HUES64 (cell line): Measurements from ENCODE around the gene ARID5B.

ENCODE experiments used
- H3K27ac ChIP-seq: 2 replicates; pipeline ENCODE4 v1.7.0; 2013; ENCODE audit warnings: low read depth, low read length, inconsistent platforms
- H3K27me3 ChIP-seq: 2 replicates; pipeline ENCODE4 v1.6.1; 2013; ENCODE audit warnings: mild to moderate bottlenecking, low read length; ENCODE audit not compliant: insufficient read depth
- H3K36me3 ChIP-seq: 2 replicates; pipeline ENCODE4 v1.6.1; 2013; ENCODE audit warnings: mild to moderate bottlenecking, low read length; ENCODE audit not compliant: insufficient read depth
- H3K4me1 ChIP-seq: 2 replicates; pipeline ENCODE4 v1.6.1; 2013; ENCODE audit warnings: mild to moderate bottlenecking, low read length, moderate library complexity; ENCODE audit not compliant: insufficient read depth
- H3K4me3 ChIP-seq: 2 replicates; pipeline ENCODE4 v1.5.1; 2013; ENCODE audit warnings: mild to moderate bottlenecking, low read length, moderate library complexity
- H3K9ac ChIP-seq: 2 replicates; pipeline ENCODE4 v1.6.1; 2013; ENCODE audit warnings: mild to moderate bottlenecking, low read depth, low read length
- H3K9me3 ChIP-seq: 2 replicates; pipeline ENCODE4 v1.6.1; 2013; ENCODE audit warnings: low read depth, low read length; ENCODE audit not compliant: insufficient read depth
- WGBS: fragments of 150-250, 120-280 bp; methylation state at CpG from one replicate; pipeline ENCODE4 v1.1.7; 2013; ENCODE audit warnings: missing lambda C conversion rate; 5-methylcytosine and 5-hydroxymethylcytosine counted together

The ARID5B gene

GRCh38 chr10:62057359-62057758 is 155.9 kb downstream of the ARID5B start:
- no peaks in the 10 kb centered on the region for H3K4me1 ChIP-seq

GRCh38 chr10:62057850-62058249 is 156.4 kb downstream of the ARID5B start:
- Histone ChIP-seq H3K9ac (no peak overlapping the region), H3K4me1 (no peaks in the 10 kb centered on the region), H3K36me3 (no peaks in the 10 kb centered on the region; the same call in 1 of the 2 replicates), H3K27ac (no peak overlapping the region), H3K9me3 (no peaks in the 10 kb centered on the region), H3K4me3 (no peak overlapping the region), H3K27me3 (no peaks in the 10 kb centered on the region)
- WGBS, result 95% methylated on average over 4 of the region's 5 CpGs

More at GRCh38 chr10:62057359-62057758, 155.9 kb downstream of the ARID5B start:
- no peaks in the 10 kb centered on the region; the same call in 1 of the 2 replicates for H3K36me3 ChIP-seq
- no peak overlapping the region for H3K9ac ChIP-seq
- no peak overlapping the region for H3K27ac ChIP-seq
- H3K4me3 ChIP-seq, result no peak overlapping the region
- no peaks in the 10 kb centered on the region for H3K27me3 ChIP-seq
- H3K9me3 ChIP-seq, result no peaks in the 10 kb centered on the region
- WGBS, result 97% methylated on average over 3 of the region's 3 CpGs

GRCh38 chr10:62058476-62058875 is 157.0 kb downstream of the ARID5B start:
- no peaks in the 10 kb centered on the region for H3K4me1 ChIP-seq
- no peak overlapping the region for H3K9ac ChIP-seq
- H3K27me3 ChIP-seq, result no peaks in the 10 kb centered on the region
- no peaks in the 10 kb centered on the region for H3K36me3 ChIP-seq
- H3K27ac ChIP-seq, result no peak overlapping the region
- WGBS, result 92% methylated on average over 2 of the region's 2 CpGs
- no peaks in the 10 kb centered on the region for H3K9me3 ChIP-seq
- no peak overlapping the region for H3K4me3 ChIP-seq

DNA sequence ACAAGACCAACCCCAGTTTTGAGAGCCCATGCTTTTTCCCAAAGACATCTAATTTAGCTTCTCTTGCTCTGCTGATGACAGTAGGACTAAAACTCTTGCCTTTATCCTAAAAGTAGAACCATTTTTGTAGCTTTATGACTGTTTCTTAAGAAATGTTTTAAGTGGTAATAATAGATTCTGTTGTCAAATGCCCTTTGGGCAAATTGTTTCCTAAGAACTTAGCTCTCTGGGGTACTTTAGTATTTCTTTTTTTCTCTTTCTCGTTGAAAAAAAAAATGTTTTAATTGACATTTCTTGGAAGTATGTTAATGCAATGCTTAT is 157.4 kb downstream of the ARID5B start:
- H3K36me3 ChIP-seq, result no peaks in the 10 kb centered on the region
- no peaks in the 10 kb centered on the region for H3K27me3 ChIP-seq
- WGBS, result no CpG with 5 or more reads among the region's 1 CpG
- H3K9me3 ChIP-seq, result no peaks in the 10 kb centered on the region
- no peak overlapping the region for H3K4me3 ChIP-seq
- H3K27ac ChIP-seq, result no peak overlapping the region
- no peaks in the 10 kb centered on the region for H3K4me1 ChIP-seq
- H3K9ac ChIP-seq, result no peak overlapping the region

DNA sequence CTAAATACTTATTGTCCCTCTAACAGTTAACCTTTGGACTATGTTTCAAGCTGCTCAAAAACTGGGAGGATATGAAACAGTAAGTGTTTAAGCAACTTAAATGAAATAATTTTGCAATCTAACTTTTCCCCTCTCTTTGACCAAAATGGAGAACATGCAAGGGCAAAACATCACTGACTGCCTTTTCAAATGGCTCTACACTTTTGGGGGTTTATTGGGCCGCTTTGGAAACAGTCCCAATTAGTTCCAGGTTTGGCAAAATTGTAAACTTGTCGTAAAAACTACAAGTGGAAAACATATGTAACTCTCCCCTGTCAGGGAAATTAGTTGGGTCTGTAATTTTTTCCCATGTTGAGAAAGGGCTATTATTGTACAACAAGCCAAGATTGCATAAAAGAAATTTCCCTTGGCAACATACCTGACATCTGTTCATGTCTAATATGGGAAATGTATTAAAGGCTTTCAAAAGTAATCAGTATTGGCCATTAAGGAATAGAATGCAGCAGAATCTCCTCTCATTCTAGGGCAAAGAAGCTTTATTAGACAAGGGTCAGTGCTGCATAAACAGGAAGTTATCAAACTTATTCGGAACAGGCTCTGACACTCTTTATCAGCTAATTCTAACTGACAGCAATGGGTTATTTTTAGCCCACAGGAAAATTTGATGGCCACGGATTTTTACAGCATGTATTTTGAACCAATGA is 157.9 kb downstream of the ARID5B start:
- whole genome bisulfite sequencing, result 91% methylated on average over 4 of the region's 4 CpGs
- Histone ChIP-seq H3K27me3 (no peaks in the 10 kb centered on the region), H3K36me3 (no peaks in the 10 kb centered on the region), H3K27ac (no peak overlapping the region), H3K9ac (no peak overlapping the region), H3K4me3 (no peak overlapping the region), H3K9me3 (no peaks in the 10 kb centered on the region), H3K4me1 (no peaks in the 10 kb centered on the region)

DNA sequence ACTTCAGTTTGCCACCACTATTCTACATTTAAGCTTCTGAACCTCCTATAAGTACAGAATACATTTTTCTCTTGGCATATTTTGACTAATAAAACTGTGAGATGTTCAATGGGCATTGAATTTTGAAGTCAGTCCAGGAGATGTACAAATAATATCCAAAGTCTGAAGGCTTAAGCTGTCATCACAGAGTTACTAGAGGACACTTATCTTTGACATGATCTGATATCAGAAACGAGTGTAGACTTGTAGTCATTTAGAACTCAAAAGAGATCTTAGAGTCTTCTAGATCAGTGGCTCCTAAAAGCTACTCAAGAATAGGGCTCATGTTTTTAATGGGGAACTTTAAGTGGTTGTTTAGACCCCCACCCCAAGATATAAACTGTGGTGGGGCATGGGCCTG is 160.5 kb downstream of the ARID5B start:
- 89% methylated on average over 1 of the region's 1 CpG for WGBS
- Histone ChIP-seq H3K4me1 (no peaks in the 10 kb centered on the region), H3K27ac (no peak overlapping the region), H3K36me3 (no peaks in the 10 kb centered on the region), H3K4me3 (no peak overlapping the region), H3K9ac (no peak overlapping the region), H3K9me3 (no peaks in the 10 kb centered on the region), H3K27me3 (no peaks in the 10 kb centered on the region)

GRCh38 chr10:62062752-62063512 is 161.4 kb downstream of the ARID5B start:
- no peaks in the 10 kb centered on the region for H3K9me3 ChIP-seq
- no peak overlapping the region for H3K27ac ChIP-seq
- H3K4me3 ChIP-seq, result no peak overlapping the region
- H3K4me1 ChIP-seq, result no peaks in the 10 kb centered on the region
- no peaks in the 10 kb centered on the region for H3K27me3 ChIP-seq
- H3K36me3 ChIP-seq, result no peaks in the 10 kb centered on the region
- H3K9ac ChIP-seq, result no peak overlapping the region
- WGBS, result 93% methylated on average over 2 of the region's 4 CpGs

DNA sequence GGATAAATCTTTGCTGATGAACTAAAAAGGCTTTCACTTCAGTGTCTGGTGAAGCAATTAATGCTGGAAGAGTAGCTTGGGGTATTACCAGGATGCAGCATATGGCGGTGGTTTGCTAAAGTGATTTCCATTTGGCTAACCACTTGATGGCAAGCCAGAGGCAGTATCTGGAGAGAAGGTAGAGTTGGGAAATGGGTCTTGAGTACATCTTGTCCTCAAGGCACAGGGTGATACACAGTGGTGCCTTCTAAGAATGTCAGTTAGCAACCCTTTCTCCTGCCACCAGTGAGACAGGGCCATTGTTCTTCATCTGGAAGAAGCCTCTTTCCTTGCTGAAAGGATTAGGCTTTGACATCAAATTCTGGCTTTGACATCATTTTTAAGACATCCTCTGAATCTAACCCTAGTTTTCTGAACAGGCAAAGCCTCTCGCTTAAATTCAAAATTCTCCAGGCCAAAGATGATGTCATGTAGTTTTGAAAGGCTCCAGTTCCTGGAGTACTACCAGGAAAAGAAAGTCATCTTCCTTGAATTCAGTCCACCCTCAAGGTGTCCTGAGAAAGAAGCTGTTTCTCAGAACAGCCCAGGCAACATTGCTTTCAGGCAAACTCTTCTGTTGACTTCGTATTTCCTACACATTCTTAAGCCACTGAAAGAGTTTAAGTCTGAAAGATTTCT is 162.4 kb downstream of the ARID5B start:
- Histone ChIP-seq H3K9me3 (no peaks in the 10 kb centered on the region), H3K36me3 (no peaks in the 10 kb centered on the region), H3K9ac (no peak overlapping the region), H3K27me3 (no peaks in the 10 kb centered on the region), H3K4me3 (no peak overlapping the region), H3K27ac (no peak overlapping the region), H3K4me1 (no peaks in the 10 kb centered on the region)
- WGBS, result 95% methylated on average over 3 of the region's 3 CpGs

DNA sequence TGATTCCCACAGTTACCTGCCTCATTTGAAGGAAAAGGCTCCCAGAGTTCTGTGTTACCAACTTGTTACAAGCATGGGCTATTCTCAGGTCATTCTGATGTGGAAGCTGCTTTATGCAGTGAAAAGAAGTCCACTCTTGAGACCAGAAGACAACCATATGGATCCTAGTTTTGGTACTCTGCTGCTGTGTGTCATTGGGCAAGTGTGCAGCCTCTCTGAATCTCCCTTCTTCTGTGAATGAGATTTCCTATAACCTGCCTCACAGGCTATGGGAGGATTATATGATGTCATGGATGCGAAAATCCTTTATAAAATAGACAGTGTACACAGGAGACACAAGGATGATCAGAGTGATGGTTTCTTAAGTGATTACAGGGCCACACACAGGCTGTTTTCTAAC is 166.1 kb downstream of the ARID5B start:
- Histone ChIP-seq H3K36me3 (no peaks in the 10 kb centered on the region), H3K27ac (no peak overlapping the region), H3K4me3 (no peak overlapping the region), H3K4me1 (peaks cover 6% of the 10 kb centered on the region; the same call in 1 of the 2 replicates), H3K9me3 (no peaks in the 10 kb centered on the region), H3K27me3 (no peaks in the 10 kb centered on the region), H3K9ac (no peak overlapping the region)
- WGBS, result 88% methylated on average over 1 of the region's 1 CpG

DNA sequence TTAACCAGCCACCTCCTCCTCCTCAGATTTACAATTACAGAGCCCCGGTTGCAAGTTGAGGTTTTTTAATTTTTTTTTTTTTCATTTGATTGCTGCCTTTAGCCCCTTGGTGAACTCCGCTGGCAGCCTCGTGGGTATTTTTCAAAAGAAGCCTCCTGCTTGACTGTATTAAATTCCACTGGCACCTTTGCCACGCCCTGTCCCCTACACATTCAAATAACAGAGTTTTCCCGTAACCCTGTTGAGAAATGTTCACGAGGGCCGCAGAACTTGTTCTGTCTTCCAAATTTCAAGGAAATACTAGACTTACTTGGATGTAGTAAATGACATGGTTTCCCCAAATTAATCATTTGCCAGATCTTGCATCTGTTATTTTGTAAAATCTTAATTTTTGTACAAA is 167.0 kb downstream of the ARID5B start:
- H3K27ac ChIP-seq, result no peak overlapping the region
- H3K9me3 ChIP-seq, result no peaks in the 10 kb centered on the region
- WGBS, result 95% methylated on average over 7 of the region's 7 CpGs
- H3K9ac ChIP-seq, result no peak overlapping the region
- peaks cover 6% of the 10 kb centered on the region; the same call in 1 of the 2 replicates for H3K4me1 ChIP-seq
- H3K4me3 ChIP-seq, result no peak overlapping the region
- H3K36me3 ChIP-seq, result no peaks in the 10 kb centered on the region
- H3K27me3 ChIP-seq, result no peaks in the 10 kb centered on the region

DNA sequence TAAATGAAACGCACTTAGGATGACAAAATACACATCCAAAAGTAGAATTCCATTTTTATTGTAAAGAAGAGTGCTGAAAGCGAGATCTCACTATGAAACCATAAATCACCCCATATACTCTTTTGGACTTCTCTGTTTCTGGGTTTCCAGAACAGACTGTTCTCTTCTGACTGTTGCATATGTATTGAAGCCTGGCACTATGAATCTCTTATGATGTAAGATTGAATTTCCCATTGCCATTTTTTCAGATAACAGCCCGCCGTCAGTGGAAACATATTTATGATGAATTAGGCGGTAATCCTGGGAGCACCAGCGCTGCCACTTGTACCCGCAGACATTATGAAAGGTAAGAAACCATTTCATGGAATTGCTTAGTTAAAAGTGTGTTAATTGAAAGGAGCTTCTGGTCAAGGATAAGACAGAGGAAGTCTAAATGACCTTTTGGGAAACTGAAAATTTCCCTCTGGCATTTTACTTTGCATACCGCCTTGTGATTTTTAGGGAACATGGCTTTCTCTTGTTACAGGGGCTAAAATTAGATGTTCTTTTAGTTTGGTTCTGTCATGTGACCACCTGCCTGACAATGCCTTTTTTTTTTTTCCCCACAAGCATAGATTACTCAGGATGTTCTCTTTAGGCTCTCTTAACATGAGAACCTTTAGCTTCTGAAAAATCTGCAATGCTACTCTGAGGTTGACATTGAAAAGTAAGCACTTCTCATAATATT is 168.1 kb downstream of the ARID5B start:
- H3K9me3 ChIP-seq, result no peaks in the 10 kb centered on the region
- no peak overlapping the region for H3K4me3 ChIP-seq
- 93% methylated on average over 7 of the region's 8 CpGs for WGBS
- H3K9ac ChIP-seq, result no peak overlapping the region
- no peaks in the 10 kb centered on the region for H3K27me3 ChIP-seq
- H3K36me3 ChIP-seq, result no peaks in the 10 kb centered on the region
- H3K27ac ChIP-seq, result no peak overlapping the region
- peaks cover 6% of the 10 kb centered on the region; the same call in 1 of the 2 replicates for H3K4me1 ChIP-seq
